Measurements from ENCODE around the gene SUSD6. TPM values are rescaled to one million over a fixed set of nuclear protein-coding genes. Genes with fewer than 3 reads are reported as not detected.

SUSD6 gene
- total and polyA plus RNA-seq, 4 donors = 16.0 to 75.1 (median 61.0) TPM

DNA sequence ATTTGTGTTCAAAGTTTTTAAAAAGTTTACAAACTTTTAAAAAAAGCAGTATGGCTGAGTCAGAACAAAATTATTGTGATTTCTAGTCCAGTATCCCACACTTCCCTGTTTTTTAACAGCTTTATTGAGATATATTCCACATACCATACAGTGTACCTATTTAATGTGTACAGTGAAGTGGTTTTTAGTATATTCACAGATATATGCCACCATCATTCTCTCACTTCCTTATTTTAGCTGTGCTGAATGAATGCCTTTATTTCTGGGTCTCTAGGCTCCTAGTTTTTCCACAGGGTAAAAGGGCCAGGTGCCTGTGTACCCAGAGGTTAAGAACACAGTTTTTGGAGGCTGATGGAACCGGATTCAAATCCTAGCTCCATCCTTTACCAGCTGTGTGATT is 96.7 kb downstream of the SUSD6 start:
- WGBS, 2 donors = 94 to 98% methylated on average over 1 of the region's 1 CpG
- Histone ChIP-seq H3K36me3 (ENCODE audit: control insufficient read depth in 4 of 4, insufficient read depth in 4 of 4, low read length in 4 of 4) (peaks cover 2 to 38% (median 8%) of the 10 kb centered on the region in 4 donors), H3K4me1 (ENCODE audit: control insufficient read depth in 5 of 5, insufficient read depth in 5 of 5, low read length in 5 of 5) (peaks cover 17 to 35% (median 25%) of the 10 kb centered on the region in 5 donors), H3K9ac (ENCODE audit: insufficient read depth in 1 of 2, low read length in 2 of 2) (no peak overlapping the region), H3K4me3 (no peak overlapping the region), H3K27me3 (ENCODE audit: control insufficient read depth in 3 of 3, insufficient read depth in 3 of 3, low read length in 2 of 3) (no peaks in the 10 kb centered on the region), H3K27ac (ENCODE audit: low read depth in 1 of 2, low read length in 1 of 2) (no peak overlapping the region), H3K9me3 (ENCODE audit: control insufficient read depth in 4 of 4, insufficient read depth in 3 of 4, low read length in 3 of 4) (no peaks in the 10 kb centered on the region)
- DNase-seq (no peak), ATAC-seq (ENCODE audit: insufficient read depth, low FRiP score) (no peak)
- TF ChIP-seq, protein P1, sequence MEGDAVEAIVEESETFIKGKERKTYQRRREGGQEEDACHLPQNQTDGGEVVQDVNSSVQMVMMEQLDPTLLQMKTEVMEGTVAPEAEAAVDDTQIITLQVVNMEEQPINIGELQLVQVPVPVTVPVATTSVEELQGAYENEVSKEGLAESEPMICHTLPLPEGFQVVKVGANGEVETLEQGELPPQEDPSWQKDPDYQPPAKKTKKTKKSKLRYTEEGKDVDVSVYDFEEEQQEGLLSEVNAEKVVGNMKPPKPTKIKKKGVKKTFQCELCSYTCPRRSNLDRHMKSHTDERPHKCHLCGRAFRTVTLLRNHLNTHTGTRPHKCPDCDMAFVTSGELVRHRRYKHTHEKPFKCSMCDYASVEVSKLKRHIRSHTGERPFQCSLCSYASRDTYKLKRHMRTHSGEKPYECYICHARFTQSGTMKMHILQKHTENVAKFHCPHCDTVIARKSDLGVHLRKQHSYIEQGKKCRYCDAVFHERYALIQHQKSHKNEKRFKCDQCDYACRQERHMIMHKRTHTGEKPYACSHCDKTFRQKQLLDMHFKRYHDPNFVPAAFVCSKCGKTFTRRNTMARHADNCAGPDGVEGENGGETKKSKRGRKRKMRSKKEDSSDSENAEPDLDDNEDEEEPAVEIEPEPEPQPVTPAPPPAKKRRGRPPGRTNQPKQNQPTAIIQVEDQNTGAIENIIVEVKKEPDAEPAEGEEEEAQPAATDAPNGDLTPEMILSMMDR (IDR thresholded peaks at IDR 0.05; ENCODE audit: control extremely low read depth, extremely low read depth) = no peak

GRCh38 chr14:69708586-69709560 is 97.5 kb downstream of the SUSD6 start:
- DNase-seq (no peak), ATAC-seq (ENCODE audit: insufficient read depth, low FRiP score) (no peak)
- Histone ChIP-seq H3K27me3 (ENCODE audit: control insufficient read depth in 3 of 3, insufficient read depth in 3 of 3, low read length in 2 of 3) (no peaks in the 10 kb centered on the region), H3K4me3 (no peak overlapping the region), H3K4me1 (ENCODE audit: control insufficient read depth in 5 of 5, insufficient read depth in 5 of 5, low read length in 5 of 5) (peaks cover 20 to 34% (median 32%) of the 10 kb centered on the region in 5 donors), H3K36me3 (ENCODE audit: control insufficient read depth in 4 of 4, insufficient read depth in 4 of 4, low read length in 4 of 4) (peaks cover 2 to 36% (median 9%) of the 10 kb centered on the region in 4 donors), H3K27ac (ENCODE audit: low read depth in 1 of 2, low read length in 1 of 2) (no peak overlapping the region), H3K9ac (ENCODE audit: insufficient read depth in 1 of 2, low read length in 2 of 2) (no peak overlapping the region), H3K9me3 (ENCODE audit: control insufficient read depth in 4 of 4, insufficient read depth in 3 of 4, low read length in 3 of 4) (no peaks in the 10 kb centered on the region)
- 84% methylated on average over 12 of the region's 12 CpGs for WGBS, 2 donors
- TF ChIP-seq, protein P1 (IDR thresholded peaks at IDR 0.05; ENCODE audit: control extremely low read depth, extremely low read depth) = no peak

DNA sequence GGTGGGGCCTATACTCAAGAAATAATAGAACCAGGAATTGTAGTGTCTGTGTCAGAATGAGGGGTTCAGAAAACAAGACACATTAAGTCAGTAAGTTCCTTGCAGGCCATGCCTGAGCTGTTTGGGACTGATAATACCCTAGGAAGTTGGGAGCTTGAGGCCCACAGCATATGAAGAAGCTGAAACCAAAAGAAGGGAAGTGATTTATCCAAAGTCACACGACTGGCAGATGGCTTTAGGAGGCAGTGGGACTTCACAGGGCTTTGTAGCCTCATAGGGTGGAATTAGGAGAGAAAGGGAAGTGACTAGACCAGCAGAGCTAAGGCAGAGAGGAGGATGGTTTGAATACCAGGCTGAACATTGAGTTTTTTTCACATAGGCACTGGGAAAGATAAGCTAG is 99.0 kb downstream of the SUSD6 start:
- Histone ChIP-seq H3K36me3 (ENCODE audit: control insufficient read depth in 4 of 4, insufficient read depth in 4 of 4, low read length in 4 of 4) (peaks cover 2 to 32% (median 9%) of the 10 kb centered on the region in 4 donors), H3K9me3 (ENCODE audit: control insufficient read depth in 4 of 4, insufficient read depth in 3 of 4, low read length in 3 of 4) (no peaks in the 10 kb centered on the region)
- TF ChIP-seq, protein P1 (IDR thresholded peaks at IDR 0.05; ENCODE audit: control extremely low read depth, extremely low read depth) = no peak

More for the DNA sequence above, 99.0 kb downstream of the SUSD6 start:
- peaks cover 20 to 40% (median 34%) of the 10 kb centered on the region in 5 donors for H3K4me1 ChIP-seq (ENCODE audit: control insufficient read depth in 5 of 5, insufficient read depth in 5 of 5, low read length in 5 of 5)
- H3K27ac ChIP-seq (ENCODE audit: low read depth in 1 of 2, low read length in 1 of 2) = peak overlapping the region in 1 of 2 donors; percentile 57
- no peaks in the 10 kb centered on the region for H3K27me3 ChIP-seq (ENCODE audit: control insufficient read depth in 3 of 3, insufficient read depth in 3 of 3, low read length in 2 of 3)
- DNase-seq (no peak), ATAC-seq (ENCODE audit: insufficient read depth, low FRiP score) (peak; percentile 21)
- 21 to 52% methylated on average over 1 of the region's 1 CpG for WGBS, 2 donors
- no peak overlapping the region for H3K4me3 ChIP-seq
- H3K9ac ChIP-seq (ENCODE audit: insufficient read depth in 1 of 2, low read length in 2 of 2) = no peak overlapping the region
